ENCODE measurements around the gene DPM1. TPM values are rescaled to one million over a fixed set of nuclear protein-coding genes. Genes with fewer than 3 reads are reported as not detected.

DPM1 gene
- total RNA-seq, 1 experiment from 2014 or later, result 65.5 TPM

DNA sequence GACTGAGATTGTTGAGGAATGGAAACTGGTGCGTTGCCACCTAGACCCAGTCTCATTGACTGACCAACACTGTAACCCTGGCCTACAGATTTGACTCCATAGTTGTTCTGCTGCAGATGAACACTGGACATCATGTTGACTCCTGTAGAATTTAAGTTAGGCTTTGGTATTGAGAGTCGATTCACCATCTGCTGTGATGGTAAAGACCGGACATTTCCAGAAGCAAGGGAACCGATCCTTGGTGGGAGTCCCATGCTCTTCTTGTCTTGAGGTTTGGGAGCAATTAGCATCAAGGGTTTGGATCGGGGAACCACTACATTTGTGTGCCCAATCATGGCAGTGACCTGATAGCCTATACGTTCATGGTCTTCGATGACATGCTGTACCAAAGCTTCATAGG, 64.7 kb downstream of the DPM1 start:
- H3K4me3 ChIP-seq (replicated peaks in 1 of 2; ENCODE audit: low read depth in 1 of 2, low read length in 2 of 2), result no peak overlapping the region
- TF ChIP-seq EZH2phosphoT487 (IDR thresholded peaks at IDR 0.05; ENCODE audit: borderline replicate concordance) (no peak), TCF7L2 (IDR thresholded peaks at IDR 0.05; ENCODE audit: borderline replicate concordance, extremely low read depth, insufficient read depth, insufficient read length) (no peak), CBX3 (IDR thresholded peaks at IDR 0.05; ENCODE audit: low read depth) (no peak)
- H3K36me3 ChIP-seq (ENCODE audit: control insufficient read depth in 1 of 2, insufficient read depth in 2 of 2, low read length in 2 of 2), result peaks cover 33 to 67% of the 10 kb centered on the region in 2 experiments
- ChIA-PET POLR2A (no interaction called here), RAD21 (ENCODE audit: low non-redundant PET in 1 of 2, low total read pairs in 2 of 2, uncharacterized antibody in 2 of 2, unreplicated experiment in 2 of 2) (no interaction called here), CTCF (no interaction called here)
- no peak overlapping the region for H3K27ac ChIP-seq (ENCODE audit: low read depth, low read length)
- H3K79me2 ChIP-seq (ENCODE audit: insufficient read depth, low read length), result peaks cover 75% of the 10 kb centered on the region
- H3K9me3 ChIP-seq (ENCODE audit: control insufficient read depth in 1 of 2, insufficient read depth in 1 of 2, low read depth in 1 of 2, low read length in 2 of 2), result no peaks in the 10 kb centered on the region
- H3K9me2 ChIP-seq (ENCODE audit: insufficient read depth), result no peaks in the 10 kb centered on the region
- ATAC-seq (no peak), DNase-seq (ENCODE audit: low read depth, low spot score) (no peak)
- H4K20me1 ChIP-seq (ENCODE audit: insufficient read depth), result peaks cover 10% of the 10 kb centered on the region; the same call in 1 of the 2 replicates
- H3K4me1 ChIP-seq (ENCODE audit: control insufficient read depth in 1 of 2, insufficient read depth in 2 of 2, low read length in 2 of 2), result no peaks in the 10 kb centered on the region
- no TSS peak for BruUV-seq (replicated peaks)
- no peak overlapping the region for H3K4me2 ChIP-seq (ENCODE audit: low read length)
- intact Hi-C loops (cut with micrococcal nuclease), result no loop called here
- no peak overlapping the region for H2AFZ ChIP-seq (ENCODE audit: low read depth, low read length, poor library complexity, severe bottlenecking)
- no peaks in the 10 kb centered on the region for H3K27me3 ChIP-seq (ENCODE audit: insufficient read depth, low read length)
- no peak overlapping the region for H3K9ac ChIP-seq (ENCODE audit: low read length)

DNA sequence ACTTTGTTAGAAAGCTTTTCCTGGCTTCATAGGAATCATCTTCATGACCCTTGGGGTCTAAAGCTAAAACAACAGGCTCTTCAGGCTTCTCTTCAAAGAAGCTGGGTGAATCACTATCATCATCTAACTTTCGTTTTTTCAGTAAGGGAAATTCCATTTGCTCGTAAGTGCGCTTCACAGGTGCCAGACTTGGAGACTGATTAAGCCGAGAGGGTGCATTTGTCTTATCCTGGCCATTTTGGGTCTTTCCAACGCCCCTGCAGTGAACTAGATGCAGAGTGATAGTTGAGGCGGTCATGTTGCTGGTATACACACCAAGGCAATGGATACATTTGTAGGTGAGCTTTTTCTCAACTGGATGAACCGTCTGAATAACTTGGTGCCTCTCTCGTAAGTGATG, 65.9 kb downstream of the DPM1 start:
- Histone ChIP-seq H2AFZ (ENCODE audit: low read depth, low read length, poor library complexity, severe bottlenecking) (no peak overlapping the region), H3K4me3 (replicated peaks in 1 of 2; ENCODE audit: low read depth in 1 of 2, low read length in 2 of 2) (no peak overlapping the region), H3K9me2 (ENCODE audit: insufficient read depth) (no peaks in the 10 kb centered on the region), H3K27ac (ENCODE audit: low read depth, low read length) (no peak overlapping the region), H3K79me2 (ENCODE audit: insufficient read depth, low read length) (peaks cover 63% of the 10 kb centered on the region; the same call in 1 of the 2 replicates), H3K9ac (ENCODE audit: low read length) (no peak overlapping the region), H4K20me1 (ENCODE audit: insufficient read depth) (peaks cover 6% of the 10 kb centered on the region; the same call in 1 of the 2 replicates), H3K9me3 (ENCODE audit: control insufficient read depth in 1 of 2, insufficient read depth in 1 of 2, low read depth in 1 of 2, low read length in 2 of 2) (no peaks in the 10 kb centered on the region), H3K4me2 (ENCODE audit: low read length) (no peak overlapping the region), H3K36me3 (ENCODE audit: control insufficient read depth in 1 of 2, insufficient read depth in 2 of 2, low read length in 2 of 2) (peaks cover 25 to 55% of the 10 kb centered on the region in 2 experiments), H3K27me3 (ENCODE audit: insufficient read depth, low read length) (no peaks in the 10 kb centered on the region), H3K4me1 (ENCODE audit: control insufficient read depth in 1 of 2, insufficient read depth in 2 of 2, low read length in 2 of 2) (no peaks in the 10 kb centered on the region)
- CTCF ChIA-PET, result interaction anchor here (0.7 kb wide), 1 partner anchor 37 kb away, joined by 3 read pairs; no protein-coding TSS in a partner anchor
- intact Hi-C loops (cut with micrococcal nuclease), result no loop called here
- DNase-seq (ENCODE audit: low read depth, low spot score) (no peak), ATAC-seq (no peak)
- BruUV-seq (replicated peaks), result no TSS peak
- RAD21 ChIA-PET (ENCODE audit: low non-redundant PET in 1 of 2, low total read pairs in 2 of 2, uncharacterized antibody in 2 of 2, unreplicated experiment in 2 of 2), result no interaction called here
- POLR2A ChIA-PET, result no interaction called here
- TF ChIP-seq SIN3A (IDR thresholded peaks at IDR 0.05; ENCODE audit: low read depth) (no peak), ZNF274 (IDR thresholded peaks at IDR 0.05; ENCODE audit: low read depth, low read length) (no peak), POLR2A (IDR thresholded peaks at IDR 0.05; ENCODE audit: borderline replicate concordance, extremely low read depth, insufficient read depth, insufficient read length) (no peak), TCF7L2 (IDR thresholded peaks at IDR 0.05; ENCODE audit: borderline replicate concordance, extremely low read depth, insufficient read depth, insufficient read length) (no peak), EZH2 (IDR thresholded peaks at IDR 0.05) (no peak), CBX3 (IDR thresholded peaks at IDR 0.05; ENCODE audit: low read depth) (no peak), SP1 (IDR thresholded peaks at IDR 0.05; ENCODE audit: low read depth) (no peak), ELF1 (IDR thresholded peaks at IDR 0.05; ENCODE audit: borderline replicate concordance, low read depth) (no peak), EZH2phosphoT487 (IDR thresholded peaks at IDR 0.05; ENCODE audit: borderline replicate concordance) (no peak), CEBPB (IDR thresholded peaks at IDR 0.05; ENCODE audit: low read depth) (no peak), ZFX (IDR thresholded peaks at IDR 0.05) (no peak), FOSL1 (IDR thresholded peaks at IDR 0.05; ENCODE audit: low read depth) (no peak), YY1 (IDR thresholded peaks at IDR 0.05; ENCODE audit: extremely low read depth, insufficient replicate concordance, low read depth, low read length) (no peak)
- TF ChIP-seq, protein P1, sequence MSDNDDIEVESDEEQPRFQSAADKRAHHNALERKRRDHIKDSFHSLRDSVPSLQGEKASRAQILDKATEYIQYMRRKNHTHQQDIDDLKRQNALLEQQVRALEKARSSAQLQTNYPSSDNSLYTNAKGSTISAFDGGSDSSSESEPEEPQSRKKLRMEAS (IDR thresholded peaks at IDR 0.05), result no peak
- TF ChIP-seq, protein P2, sequence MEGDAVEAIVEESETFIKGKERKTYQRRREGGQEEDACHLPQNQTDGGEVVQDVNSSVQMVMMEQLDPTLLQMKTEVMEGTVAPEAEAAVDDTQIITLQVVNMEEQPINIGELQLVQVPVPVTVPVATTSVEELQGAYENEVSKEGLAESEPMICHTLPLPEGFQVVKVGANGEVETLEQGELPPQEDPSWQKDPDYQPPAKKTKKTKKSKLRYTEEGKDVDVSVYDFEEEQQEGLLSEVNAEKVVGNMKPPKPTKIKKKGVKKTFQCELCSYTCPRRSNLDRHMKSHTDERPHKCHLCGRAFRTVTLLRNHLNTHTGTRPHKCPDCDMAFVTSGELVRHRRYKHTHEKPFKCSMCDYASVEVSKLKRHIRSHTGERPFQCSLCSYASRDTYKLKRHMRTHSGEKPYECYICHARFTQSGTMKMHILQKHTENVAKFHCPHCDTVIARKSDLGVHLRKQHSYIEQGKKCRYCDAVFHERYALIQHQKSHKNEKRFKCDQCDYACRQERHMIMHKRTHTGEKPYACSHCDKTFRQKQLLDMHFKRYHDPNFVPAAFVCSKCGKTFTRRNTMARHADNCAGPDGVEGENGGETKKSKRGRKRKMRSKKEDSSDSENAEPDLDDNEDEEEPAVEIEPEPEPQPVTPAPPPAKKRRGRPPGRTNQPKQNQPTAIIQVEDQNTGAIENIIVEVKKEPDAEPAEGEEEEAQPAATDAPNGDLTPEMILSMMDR (IDR thresholded peaks at IDR 0.05 in 2 of 3, conservative IDR thresholded peaks at IDR 0.05 in 1 of 3; ENCODE audit: borderline replicate concordance in 1 of 3, insufficient read depth in 1 of 3, low read depth in 2 of 3, low read length in 2 of 3), result no peak
- TF ChIP-seq, protein P3, sequence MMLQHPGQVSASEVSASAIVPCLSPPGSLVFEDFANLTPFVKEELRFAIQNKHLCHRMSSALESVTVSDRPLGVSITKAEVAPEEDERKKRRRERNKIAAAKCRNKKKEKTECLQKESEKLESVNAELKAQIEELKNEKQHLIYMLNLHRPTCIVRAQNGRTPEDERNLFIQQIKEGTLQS (IDR thresholded peaks at IDR 0.05), result no peak
- TF ChIP-seq, protein P4, sequence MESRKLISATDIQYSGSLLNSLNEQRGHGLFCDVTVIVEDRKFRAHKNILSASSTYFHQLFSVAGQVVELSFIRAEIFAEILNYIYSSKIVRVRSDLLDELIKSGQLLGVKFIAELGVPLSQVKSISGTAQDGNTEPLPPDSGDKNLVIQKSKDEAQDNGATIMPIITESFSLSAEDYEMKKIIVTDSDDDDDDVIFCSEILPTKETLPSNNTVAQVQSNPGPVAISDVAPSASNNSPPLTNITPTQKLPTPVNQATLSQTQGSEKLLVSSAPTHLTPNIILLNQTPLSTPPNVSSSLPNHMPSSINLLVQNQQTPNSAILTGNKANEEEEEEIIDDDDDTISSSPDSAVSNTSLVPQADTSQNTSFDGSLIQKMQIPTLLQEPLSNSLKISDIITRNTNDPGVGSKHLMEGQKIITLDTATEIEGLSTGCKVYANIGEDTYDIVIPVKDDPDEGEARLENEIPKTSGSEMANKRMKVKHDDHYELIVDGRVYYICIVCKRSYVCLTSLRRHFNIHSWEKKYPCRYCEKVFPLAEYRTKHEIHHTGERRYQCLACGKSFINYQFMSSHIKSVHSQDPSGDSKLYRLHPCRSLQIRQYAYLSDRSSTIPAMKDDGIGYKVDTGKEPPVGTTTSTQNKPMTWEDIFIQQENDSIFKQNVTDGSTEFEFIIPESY (IDR thresholded peaks at IDR 0.05; ENCODE audit: extremely low read depth, insufficient replicate concordance, low read length), result no peak

Data from HCT116 (cell line).